Neural cell (in vitro differentiated cells): Measurements from ENCODE around the gene S100PBP. TPM values are rescaled to one million over a fixed set of nuclear protein-coding genes. Genes with fewer than 3 reads are reported as not detected.

Experiments used
- H2AFZ ChIP-seq: fragments of 200-600, 300-800 bp; sonication (generic), shearing (Covaris generic); 2 replicates; pipeline ENCODE4 v1.6.0; 2014; ENCODE audit warnings: low read depth, mild to moderate bottlenecking, antibody characterized with exemption, low read length, moderate library complexity
- H3F3A ChIP-seq: fragments of 200-600 bp; shearing (Covaris generic); 2 replicates; pipeline ENCODE4 v1.6.1; 2016; ENCODE audit warnings: mild to moderate bottlenecking, moderate library complexity, mixed read lengths, antibody characterized with exemption, low read length; ENCODE audit not compliant: insufficient read depth, poor library complexity, severe bottlenecking
- H3K27ac ChIP-seq: fragments of 200-600, 300-800 bp; sonication (generic), shearing (Covaris generic); 2 replicates; pipeline ENCODE4 v1.5.1; 2014; ENCODE audit warnings: mild to moderate bottlenecking, low read length, moderate library complexity
- H3K27me3 ChIP-seq: fragments of 300-800, 200-600 bp; sonication (generic), shearing (Covaris generic); 2 replicates; pipeline ENCODE4 v1.6.0; 2014; ENCODE audit warnings: mild to moderate bottlenecking, low read depth, low read length, moderate library complexity; ENCODE audit not compliant: insufficient read depth
- H3K36me3 ChIP-seq: fragments of 300-800, 200-600 bp; sonication (generic), shearing (Covaris generic); 2 replicates; pipeline ENCODE4 v1.5.1; 2014; ENCODE audit warnings: mild to moderate bottlenecking, antibody characterized with exemption, low read length, moderate library complexity; ENCODE audit not compliant: insufficient read depth
- H3K4me2 ChIP-seq: fragments of 300-800, 200-600 bp; sonication (generic), shearing (Covaris generic); 2 replicates; pipeline ENCODE4 v1.6.0; 2014; ENCODE audit warnings: mild to moderate bottlenecking, low read length
- H3K4me3 ChIP-seq: fragments of 300-800, 200-600 bp; sonication (generic), shearing (Covaris generic); 2 replicates; pipeline ENCODE4 v1.5.1; 2014; ENCODE audit warnings: mild to moderate bottlenecking, low read length, moderate library complexity
- H3K79me2 ChIP-seq: fragments of 200-600 bp; shearing (Covaris generic); replicated peaks from 2 replicates; pipeline ENCODE4 v1.6.0; 2014; ENCODE audit warnings: mild to moderate bottlenecking, low read length, moderate library complexity; ENCODE audit not compliant: insufficient read depth
- H3K9ac ChIP-seq: fragments of 300-800, 200-600 bp; sonication (generic), shearing (Covaris generic); 2 replicates; pipeline ENCODE4 v1.6.1; 2016; ENCODE audit warnings: mild to moderate bottlenecking, low read length, mixed read lengths
- H3K9me2 ChIP-seq: fragments of 200-600 bp; shearing (Covaris generic); 2 replicates; pipeline ENCODE4 v1.6.1; 2016; ENCODE audit warnings: mild to moderate bottlenecking, low read length, mixed read lengths; ENCODE audit not compliant: insufficient read depth
- H3K9me3 ChIP-seq: fragments of 200-600, 300-800 bp; sonication (generic), shearing (Covaris generic); 2 replicates; pipeline ENCODE4 v1.6.1; 2016; ENCODE audit warnings: mild to moderate bottlenecking, mixed run types, low read length, moderate library complexity, mixed read lengths
- H4K20me1 ChIP-seq: fragments of 200-600 bp; shearing (Covaris generic); 2 replicates; pipeline ENCODE4 v1.6.1; 2016; ENCODE audit warnings: mild to moderate bottlenecking, mixed run types; ENCODE audit not compliant: insufficient read depth
- CTCF ChIP-seq: fragments of 450-650 bp; IDR thresholded peaks from 2 replicates; pipeline ENCODE4 v1.5.1; 2014; ENCODE audit warnings: antibody characterized with exemption, mild to moderate bottlenecking, moderate library complexity; ENCODE audit not compliant: poor library complexity, severe bottlenecking
- EP300 ChIP-seq: fragments of 450-650 bp; conservative IDR thresholded peaks from 2 replicates; pipeline ENCODE4 v1.6.1; 2014; ENCODE audit warnings: antibody characterized with exemption, mild to moderate bottlenecking, moderate library complexity; ENCODE audit not compliant: poor library complexity, severe bottlenecking
- EZH2 ChIP-seq: fragments of 200-600, 300-800 bp; shearing (Covaris generic), sonication (generic); IDR thresholded peaks from 2 replicates; pipeline ENCODE4 v1.6.1; 2014; ENCODE audit warnings: antibody characterized with exemption, low read length, borderline replicate concordance, mild to moderate bottlenecking; ENCODE audit not compliant: insufficient read depth, poor library complexity, severe bottlenecking
- MXI1 ChIP-seq: fragments of 450-650 bp; conservative IDR thresholded peaks from 2 replicates; pipeline ENCODE4 v1.6.1; 2014; ENCODE audit warnings: antibody characterized with exemption, mild to moderate bottlenecking; ENCODE audit not compliant: poor library complexity, severe bottlenecking
- POLR2AphosphoS5 ChIP-seq: IDR thresholded peaks from 2 replicates; pipeline ENCODE4 v1.6.1; 2012
- RAD21 ChIP-seq: fragments of 450-650 bp; conservative IDR thresholded peaks from 2 replicates; pipeline ENCODE4 v1.6.1; 2014; ENCODE audit warnings: antibody characterized with exemption, mild to moderate bottlenecking, moderate library complexity
- REST ChIP-seq: IDR thresholded peaks from 2 replicates; pipeline ENCODE4 v1.6.1; 2012; ENCODE audit warnings: borderline replicate concordance
- SMC3 ChIP-seq: fragments of 450-650 bp; conservative IDR thresholded peaks from 2 replicates; pipeline ENCODE4 v1.6.1; 2014; ENCODE audit warnings: antibody characterized with exemption, mild to moderate bottlenecking, moderate library complexity; ENCODE audit not compliant: poor library complexity
- TAF1 ChIP-seq: IDR thresholded peaks from 2 replicates; pipeline ENCODE4 v1.6.1; 2012; ENCODE audit warnings: low read depth
- polyA plus RNA-seq: library from polyadenylated mRNA; depleted of rRNA; stranded (reverse); fragments of >200 nt; gene quantifications from 2 replicates; pipeline ENCODE4 v1.2.3, GENCODE V29; 2014

The S100PBP gene
- polyA plus RNA-seq, 1 donor from 2014 or later = 77.0 TPM

GRCh38 chr1:32889731-32890278, 72.4 kb downstream of the S100PBP start:
- no peak overlapping the region for H3K27ac ChIP-seq
- H3K4me2 ChIP-seq = no peak overlapping the region
- no peak overlapping the region for H3K4me3 ChIP-seq
- H4K20me1 ChIP-seq = no peaks in the 10 kb centered on the region
- peaks cover 40% of the 10 kb centered on the region for H3K27me3 ChIP-seq
- H3K9ac ChIP-seq = no peak overlapping the region
- TF ChIP-seq POLR2AphosphoS5 (no peak), SMC3 (no peak), TAF1 (no peak), CTCF (no peak), REST (no peak), EZH2 (no peak), RAD21 (no peak), MXI1 (no peak), EP300 (no peak)
- H3K9me3 ChIP-seq = no peaks in the 10 kb centered on the region
- H3K9me2 ChIP-seq = no peaks in the 10 kb centered on the region
- H3K79me2 ChIP-seq = no peaks in the 10 kb centered on the region
- no peaks in the 10 kb centered on the region for H3K36me3 ChIP-seq
- H2AFZ ChIP-seq = no peak overlapping the region
- no peaks in the 10 kb centered on the region for H3F3A ChIP-seq

GRCh38 chr1:32890516-32891240, 73.2 kb downstream of the S100PBP start:
- Histone ChIP-seq H3K79me2 (no peaks in the 10 kb centered on the region), H2AFZ (no peak overlapping the region), H4K20me1 (no peaks in the 10 kb centered on the region), H3K9me3 (no peaks in the 10 kb centered on the region), H3K4me2 (no peak overlapping the region), H3K27me3 (peaks cover 34% of the 10 kb centered on the region), H3K9me2 (no peaks in the 10 kb centered on the region), H3F3A (no peaks in the 10 kb centered on the region), H3K27ac (no peak overlapping the region), H3K9ac (no peak overlapping the region), H3K4me3 (no peak overlapping the region), H3K36me3 (no peaks in the 10 kb centered on the region)
- TF ChIP-seq REST = no peak
